ENCODE measurements around the gene RASGRF1. TPM values are rescaled to one million over a fixed set of nuclear protein-coding genes. Genes with fewer than 3 reads are reported as not detected.
"Not testable (repeated sequence)": the region's sequence is repeated elsewhere in the genome, so short reads cannot be mapped to it uniquely, and the experiment has no call there.

The RASGRF1 gene
- total and polyA plus RNA-seq, 12 donors = under 0.01 to 0.86 (median 0.37) TPM; not detected in 9

GRCh38 chr15:79117442-79118204 is 27.0 kb upstream of the RASGRF1 start:
- Histone ChIP-seq H3K9me3 (peaks cover 0 to 7% (median 0%) of the 10 kb centered on the region in 11 donors), H3K36me3 (no peaks in the 10 kb centered on the region), H3K4me1 (peaks cover 0 to 8% (median 0%) of the 10 kb centered on the region in 9 donors), H3K27me3 (peaks cover 0 to 18% (median 3%) of the 10 kb centered on the region in 7 donors), H3K27ac (no peak overlapping the region), H3K4me3 (no peak overlapping the region)
- DNase-seq (no peak), ATAC-seq (no peak)
- intact Hi-C loops (cut with DNase I) = no loop called here
- WGBS, 2 donors = 66 to 68% methylated on average over 3 of the region's 3 CpGs
- TF ChIP-seq, protein P1, sequence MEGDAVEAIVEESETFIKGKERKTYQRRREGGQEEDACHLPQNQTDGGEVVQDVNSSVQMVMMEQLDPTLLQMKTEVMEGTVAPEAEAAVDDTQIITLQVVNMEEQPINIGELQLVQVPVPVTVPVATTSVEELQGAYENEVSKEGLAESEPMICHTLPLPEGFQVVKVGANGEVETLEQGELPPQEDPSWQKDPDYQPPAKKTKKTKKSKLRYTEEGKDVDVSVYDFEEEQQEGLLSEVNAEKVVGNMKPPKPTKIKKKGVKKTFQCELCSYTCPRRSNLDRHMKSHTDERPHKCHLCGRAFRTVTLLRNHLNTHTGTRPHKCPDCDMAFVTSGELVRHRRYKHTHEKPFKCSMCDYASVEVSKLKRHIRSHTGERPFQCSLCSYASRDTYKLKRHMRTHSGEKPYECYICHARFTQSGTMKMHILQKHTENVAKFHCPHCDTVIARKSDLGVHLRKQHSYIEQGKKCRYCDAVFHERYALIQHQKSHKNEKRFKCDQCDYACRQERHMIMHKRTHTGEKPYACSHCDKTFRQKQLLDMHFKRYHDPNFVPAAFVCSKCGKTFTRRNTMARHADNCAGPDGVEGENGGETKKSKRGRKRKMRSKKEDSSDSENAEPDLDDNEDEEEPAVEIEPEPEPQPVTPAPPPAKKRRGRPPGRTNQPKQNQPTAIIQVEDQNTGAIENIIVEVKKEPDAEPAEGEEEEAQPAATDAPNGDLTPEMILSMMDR (IDR thresholded peaks at IDR 0.05) = no peak

GRCh38 chr15:79116771-79117170 is 26.2 kb upstream of the RASGRF1 start:
- no peak for ATAC-seq
- 93 to 94% methylated on average over 4 of the region's 4 CpGs for WGBS, 2 donors

GRCh38 chr15:79115986-79116665 is 25.5 kb upstream of the RASGRF1 start:
- Histone ChIP-seq H3K27ac (no peak overlapping the region), H3K36me3 (no peaks in the 10 kb centered on the region), H3K4me3 (no peak overlapping the region), H3K27me3 (peaks cover 0 to 15% (median 4%) of the 10 kb centered on the region in 7 donors), H3K4me1 (peaks cover 0 to 8% (median 0%) of the 10 kb centered on the region in 9 donors), H3K9me3 (peaks cover 0 to 11% (median 0%) of the 10 kb centered on the region in 11 donors)
- intact Hi-C loops (cut with DNase I) = no loop called here
- 57 to 66% methylated on average over 7 of the region's 7 CpGs for WGBS, 2 donors
- ATAC-seq (peak in 1 of 8 donors; percentile 72), DNase-seq (no peak)
- TF ChIP-seq, protein P1 (IDR thresholded peaks at IDR 0.05) = no peak

More at GRCh38 chr15:79116771-79117170, 26.2 kb upstream of the RASGRF1 start:
- no peaks in the 10 kb centered on the region for H3K36me3 ChIP-seq
- intact Hi-C loops (cut with DNase I) = no loop called here
- H3K27me3 ChIP-seq = peaks cover 0 to 15% (median 4%) of the 10 kb centered on the region in 7 donors
- H3K27ac ChIP-seq = no peak overlapping the region
- TF ChIP-seq, protein P1 (IDR thresholded peaks at IDR 0.05) = no peak
- no peak overlapping the region for H3K4me3 ChIP-seq
- DNase-seq = no peak
- peaks cover 0 to 7% (median 0%) of the 10 kb centered on the region in 11 donors for H3K9me3 ChIP-seq
- H3K4me1 ChIP-seq = peaks cover 0 to 8% (median 0%) of the 10 kb centered on the region in 9 donors

DNA sequence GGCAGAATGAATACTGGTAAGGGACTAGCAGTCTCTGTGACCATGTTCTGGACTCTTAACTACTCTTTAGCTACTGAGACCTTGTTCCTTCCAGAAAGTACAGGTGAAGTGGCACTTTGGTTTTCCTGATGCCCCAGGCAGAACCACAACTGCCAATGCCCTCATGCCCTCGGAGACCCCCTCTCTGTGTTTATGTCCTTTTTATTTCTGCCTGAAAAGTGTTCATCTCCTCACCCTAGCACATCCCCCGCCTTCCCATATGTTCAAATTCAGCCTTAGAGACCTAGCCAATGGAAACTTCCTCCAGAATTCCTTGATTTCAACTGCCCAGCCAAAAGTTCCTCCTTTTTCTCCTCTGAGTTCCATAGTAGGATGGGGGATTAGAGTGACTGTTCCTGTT is 23.3 kb upstream of the RASGRF1 start:
- intact Hi-C loops (cut with DNase I) = no loop called here
- H3K4me3 ChIP-seq = no peak overlapping the region
- TF ChIP-seq, protein P1 (IDR thresholded peaks at IDR 0.05) = no peak
- 69 to 78% methylated on average over 2 of the region's 2 CpGs for WGBS, 2 donors
- H3K9me3 ChIP-seq = peaks cover 0 to 14% (median 0%) of the 10 kb centered on the region in 11 donors
- peaks cover 0 to 8% (median 0%) of the 10 kb centered on the region in 9 donors for H3K4me1 ChIP-seq
- H3K27me3 ChIP-seq = peaks cover 0 to 17% (median 11%) of the 10 kb centered on the region in 7 donors
- no peak for DNase-seq
- H3K27ac ChIP-seq = no peak overlapping the region
- no peaks in the 10 kb centered on the region for H3K36me3 ChIP-seq
- no peak for ATAC-seq

DNA sequence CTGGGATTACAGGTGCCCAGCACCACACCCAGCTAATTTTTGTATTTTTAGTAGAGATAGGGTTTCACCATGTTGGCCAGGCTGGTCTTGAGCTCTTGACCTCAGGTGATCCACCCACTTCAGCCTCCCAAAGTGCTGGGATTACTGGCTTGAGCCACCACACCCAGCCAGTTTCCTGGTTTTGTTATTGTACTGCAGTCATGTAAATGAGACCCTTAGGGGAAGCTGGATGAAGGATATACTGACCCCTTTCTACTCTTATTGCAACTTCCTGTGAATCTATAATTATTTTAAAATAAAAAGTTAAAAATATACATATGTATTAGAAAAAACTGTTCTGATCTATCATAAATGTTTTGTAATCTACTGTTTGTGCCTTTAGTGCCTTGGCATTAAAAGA is 20.8 kb upstream of the RASGRF1 start:
- H3K36me3 ChIP-seq; H3K4me3 ChIP-seq; H3K27ac ChIP-seq; H3K4me1 ChIP-seq; ATAC-seq; intact Hi-C loops (cut with DNase I); DNase-seq: not testable (repeated sequence)
- H3K27me3 ChIP-seq = peaks cover 0 to 33% (median 25%) of the 10 kb centered on the region in 7 donors
- H3K9me3 ChIP-seq = peaks cover 0 to 14% (median 0%) of the 10 kb centered on the region in 11 donors

Data from heart right ventricle (tissue), 16 donors.